Measurements from ENCODE around the gene DYNC2I2. TPM values are rescaled to one million over a fixed set of nuclear protein-coding genes. Genes with fewer than 3 reads are reported as not detected.

The DYNC2I2 gene
- total and polyA plus RNA-seq, 4 donors, result 32.5 to 84.8 (median 66.0) TPM

DNA sequence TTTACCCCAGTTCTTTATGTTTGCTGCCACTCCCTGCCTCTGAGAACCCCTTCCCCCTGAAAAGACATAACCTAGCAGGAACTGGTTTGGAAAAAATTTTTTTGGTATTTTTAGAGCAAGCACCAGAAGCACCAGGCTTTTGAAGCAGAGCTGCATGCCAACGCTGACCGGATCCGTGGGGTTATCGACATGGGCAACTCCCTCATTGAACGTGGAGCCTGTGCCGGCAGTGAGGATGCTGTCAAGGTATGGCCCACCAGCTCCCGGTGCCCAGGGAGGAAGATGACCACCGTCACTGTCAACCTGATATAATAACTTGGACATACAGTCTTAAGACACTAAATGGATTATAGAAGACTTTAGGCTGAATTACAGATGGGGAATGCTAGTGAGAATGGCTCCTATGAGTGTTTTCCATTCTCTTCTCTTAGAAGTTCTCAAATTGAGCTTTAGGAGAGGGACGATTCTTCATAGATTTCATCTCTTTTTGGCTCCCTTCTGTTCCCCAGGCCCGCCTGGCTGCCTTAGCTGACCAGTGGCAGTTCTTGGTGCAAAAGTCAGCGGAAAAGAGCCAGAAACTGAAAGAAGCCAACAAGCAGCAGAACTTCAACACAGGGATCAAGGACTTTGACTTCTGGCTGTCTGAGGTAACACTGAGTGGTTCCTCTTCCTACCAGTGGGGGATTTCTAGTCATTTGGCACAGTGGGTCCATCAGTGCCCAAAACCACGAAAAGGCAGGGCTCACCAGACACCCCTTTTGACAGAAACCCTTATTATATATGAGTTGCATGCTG is 44.9 kb downstream of the DYNC2I2 start:
- no peak overlapping the region for H3K4me3 ChIP-seq
- DNase-seq, result no peak
- no peak for ATAC-seq (ENCODE audit: insufficient read depth, low FRiP score)
- H3K27me3 ChIP-seq (ENCODE audit: control insufficient read depth in 3 of 3, insufficient read depth in 3 of 3, low read length in 2 of 3), result no peaks in the 10 kb centered on the region
- no peaks in the 10 kb centered on the region for H3K9me3 ChIP-seq (ENCODE audit: control insufficient read depth in 4 of 4, insufficient read depth in 3 of 4, low read length in 3 of 4)
- TF ChIP-seq, protein P1, sequence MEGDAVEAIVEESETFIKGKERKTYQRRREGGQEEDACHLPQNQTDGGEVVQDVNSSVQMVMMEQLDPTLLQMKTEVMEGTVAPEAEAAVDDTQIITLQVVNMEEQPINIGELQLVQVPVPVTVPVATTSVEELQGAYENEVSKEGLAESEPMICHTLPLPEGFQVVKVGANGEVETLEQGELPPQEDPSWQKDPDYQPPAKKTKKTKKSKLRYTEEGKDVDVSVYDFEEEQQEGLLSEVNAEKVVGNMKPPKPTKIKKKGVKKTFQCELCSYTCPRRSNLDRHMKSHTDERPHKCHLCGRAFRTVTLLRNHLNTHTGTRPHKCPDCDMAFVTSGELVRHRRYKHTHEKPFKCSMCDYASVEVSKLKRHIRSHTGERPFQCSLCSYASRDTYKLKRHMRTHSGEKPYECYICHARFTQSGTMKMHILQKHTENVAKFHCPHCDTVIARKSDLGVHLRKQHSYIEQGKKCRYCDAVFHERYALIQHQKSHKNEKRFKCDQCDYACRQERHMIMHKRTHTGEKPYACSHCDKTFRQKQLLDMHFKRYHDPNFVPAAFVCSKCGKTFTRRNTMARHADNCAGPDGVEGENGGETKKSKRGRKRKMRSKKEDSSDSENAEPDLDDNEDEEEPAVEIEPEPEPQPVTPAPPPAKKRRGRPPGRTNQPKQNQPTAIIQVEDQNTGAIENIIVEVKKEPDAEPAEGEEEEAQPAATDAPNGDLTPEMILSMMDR (IDR thresholded peaks at IDR 0.05; ENCODE audit: control extremely low read depth, extremely low read depth), result no peak
- H3K4me1 ChIP-seq (ENCODE audit: control insufficient read depth in 5 of 5, insufficient read depth in 5 of 5, low read length in 5 of 5), result no peaks in the 10 kb centered on the region
- H3K27ac ChIP-seq (ENCODE audit: low read depth in 1 of 2, low read length in 1 of 2), result no peak overlapping the region
- WGBS, 2 donors, result 96% methylated on average over 12 of the region's 12 CpGs
- no peak overlapping the region for H3K9ac ChIP-seq (ENCODE audit: insufficient read depth in 1 of 2, low read length in 2 of 2)
- H3K36me3 ChIP-seq (ENCODE audit: control insufficient read depth in 4 of 4, insufficient read depth in 4 of 4, low read length in 4 of 4), result peaks cover 66 to 81% (median 67%) of the 10 kb centered on the region in 4 donors

DNA sequence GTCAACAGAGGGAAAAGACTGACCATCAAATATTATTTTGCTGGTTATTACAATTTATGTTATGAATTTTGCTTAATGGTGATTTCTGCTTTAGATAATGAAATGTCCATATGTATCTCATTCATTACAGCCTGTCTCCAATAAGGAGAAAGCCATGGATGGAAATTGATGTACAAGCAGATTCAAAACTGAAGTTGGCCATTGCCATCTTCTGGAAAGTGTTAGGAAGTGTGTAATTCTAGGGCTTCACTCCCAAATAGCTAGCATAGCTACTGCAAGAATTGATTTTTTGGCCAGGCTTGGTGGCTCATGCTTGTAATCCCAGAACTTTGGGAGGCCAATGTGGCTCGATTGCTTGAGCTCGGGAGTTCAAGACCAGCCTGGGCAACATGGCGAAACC is 45.8 kb downstream of the DYNC2I2 start:
- no peak overlapping the region for H3K4me3 ChIP-seq
- TF ChIP-seq, protein P1 (IDR thresholded peaks at IDR 0.05; ENCODE audit: control extremely low read depth, extremely low read depth), result no peak
- no peak overlapping the region for H3K9ac ChIP-seq (ENCODE audit: insufficient read depth in 1 of 2, low read length in 2 of 2)
- no peaks in the 10 kb centered on the region for H3K27me3 ChIP-seq (ENCODE audit: control insufficient read depth in 3 of 3, insufficient read depth in 3 of 3, low read length in 2 of 3)
- no peak overlapping the region for H3K27ac ChIP-seq (ENCODE audit: low read depth in 1 of 2, low read length in 1 of 2)
- 95% methylated on average over 3 of the region's 3 CpGs for WGBS, 2 donors
- H3K4me1 ChIP-seq (ENCODE audit: control insufficient read depth in 5 of 5, insufficient read depth in 5 of 5, low read length in 5 of 5), result no peaks in the 10 kb centered on the region
- ATAC-seq (ENCODE audit: insufficient read depth, low FRiP score), result no peak
- no peaks in the 10 kb centered on the region for H3K9me3 ChIP-seq (ENCODE audit: control insufficient read depth in 4 of 4, insufficient read depth in 3 of 4, low read length in 3 of 4)
- H3K36me3 ChIP-seq (ENCODE audit: control insufficient read depth in 4 of 4, insufficient read depth in 4 of 4, low read length in 4 of 4), result peaks cover 63 to 84% (median 65%) of the 10 kb centered on the region in 4 donors
- DNase-seq, result no peak

DNA sequence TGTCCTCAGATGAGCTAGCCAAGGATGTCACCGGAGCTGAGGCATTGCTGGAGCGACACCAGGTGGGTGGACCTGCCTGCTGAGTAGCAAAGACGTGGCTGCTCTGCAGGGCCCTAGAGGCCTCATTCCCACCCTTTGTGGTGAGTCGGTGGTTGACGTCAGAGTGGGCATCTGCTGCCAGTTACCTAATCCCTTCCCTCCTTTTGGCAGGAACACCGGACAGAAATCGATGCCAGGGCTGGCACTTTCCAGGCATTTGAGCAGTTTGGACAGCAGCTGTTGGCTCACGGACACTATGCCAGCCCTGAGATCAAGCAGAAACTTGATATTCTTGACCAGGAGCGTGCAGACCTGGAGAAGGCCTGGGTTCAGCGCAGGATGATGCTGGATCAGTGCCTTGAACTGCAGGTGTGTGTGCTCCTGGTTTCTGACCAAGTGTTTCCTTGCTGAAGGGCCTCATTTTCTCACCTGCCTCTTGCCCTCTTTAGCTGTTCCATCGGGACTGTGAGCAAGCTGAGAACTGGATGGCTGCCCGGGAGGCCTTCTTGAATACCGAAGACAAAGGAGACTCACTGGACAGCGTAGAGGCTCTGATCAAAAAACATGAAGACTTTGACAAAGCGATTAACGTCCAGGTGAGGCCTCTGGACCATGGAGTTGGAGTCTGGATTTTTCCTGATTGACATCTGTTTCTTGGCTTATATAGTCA is 48.9 kb downstream of the DYNC2I2 start:
- TF ChIP-seq, protein P1 (IDR thresholded peaks at IDR 0.05; ENCODE audit: control extremely low read depth, extremely low read depth), result no peak
- H3K4me3 ChIP-seq, result no peak overlapping the region
- peak overlapping the region in 1 of 2 donors; percentile 27 for H3K27ac ChIP-seq (ENCODE audit: low read depth in 1 of 2, low read length in 1 of 2)
- no peaks in the 10 kb centered on the region for H3K4me1 ChIP-seq (ENCODE audit: control insufficient read depth in 5 of 5, insufficient read depth in 5 of 5, low read length in 5 of 5)
- H3K9ac ChIP-seq (ENCODE audit: insufficient read depth in 1 of 2, low read length in 2 of 2), result no peak overlapping the region
- peaks cover 52 to 76% (median 63%) of the 10 kb centered on the region in 4 donors for H3K36me3 ChIP-seq (ENCODE audit: control insufficient read depth in 4 of 4, insufficient read depth in 4 of 4, low read length in 4 of 4)
- WGBS, 2 donors, result 91% methylated on average over 16 of the region's 16 CpGs
- no peaks in the 10 kb centered on the region for H3K27me3 ChIP-seq (ENCODE audit: control insufficient read depth in 3 of 3, insufficient read depth in 3 of 3, low read length in 2 of 3)
- no peak for DNase-seq
- no peak for ATAC-seq (ENCODE audit: insufficient read depth, low FRiP score)
- peaks cover 0 to 2% (median 0%) of the 10 kb centered on the region in 4 donors for H3K9me3 ChIP-seq (ENCODE audit: control insufficient read depth in 4 of 4, insufficient read depth in 3 of 4, low read length in 3 of 4)

All from lung (tissue), 12 donors.